IMR-90 (cell line): Measurements from ENCODE around the gene SETDB1.

Experiments
- CEBPB ChIP-seq: IDR thresholded peaks from 2 replicates; pipeline ENCODE4 v1.6.1; 2012; ENCODE audit warnings: low read depth, low read length, improper control_type of control experiment
- TF ChIP-seq, protein P1 (sequence below): conservative IDR thresholded peaks from 2 replicates; pipeline ENCODE4 v1.5.1; 2012; ENCODE audit warnings: mild to moderate bottlenecking, low read depth, low read length, improper control_type of control experiment

DNA sequence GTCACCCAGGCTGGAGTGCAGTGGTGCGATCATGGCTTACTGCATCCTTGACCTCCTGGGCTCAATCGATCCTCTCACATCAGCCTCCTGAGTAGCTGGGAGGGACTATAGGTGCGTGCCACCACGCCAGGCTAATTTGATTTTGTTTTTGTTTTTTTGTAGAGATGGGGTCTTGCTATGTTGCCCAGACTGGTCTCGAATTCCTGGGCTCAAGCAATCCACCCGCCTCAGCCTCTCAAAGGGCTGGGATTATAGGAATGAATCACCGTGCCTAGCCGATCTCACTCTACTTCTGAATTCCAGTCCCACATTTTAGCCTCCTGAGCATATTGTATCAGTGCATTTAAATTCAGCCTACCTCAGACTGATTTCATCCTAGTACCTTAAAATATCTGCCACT is 37.4 kb upstream of the SETDB1 start:
- TF ChIP-seq, protein P1, sequence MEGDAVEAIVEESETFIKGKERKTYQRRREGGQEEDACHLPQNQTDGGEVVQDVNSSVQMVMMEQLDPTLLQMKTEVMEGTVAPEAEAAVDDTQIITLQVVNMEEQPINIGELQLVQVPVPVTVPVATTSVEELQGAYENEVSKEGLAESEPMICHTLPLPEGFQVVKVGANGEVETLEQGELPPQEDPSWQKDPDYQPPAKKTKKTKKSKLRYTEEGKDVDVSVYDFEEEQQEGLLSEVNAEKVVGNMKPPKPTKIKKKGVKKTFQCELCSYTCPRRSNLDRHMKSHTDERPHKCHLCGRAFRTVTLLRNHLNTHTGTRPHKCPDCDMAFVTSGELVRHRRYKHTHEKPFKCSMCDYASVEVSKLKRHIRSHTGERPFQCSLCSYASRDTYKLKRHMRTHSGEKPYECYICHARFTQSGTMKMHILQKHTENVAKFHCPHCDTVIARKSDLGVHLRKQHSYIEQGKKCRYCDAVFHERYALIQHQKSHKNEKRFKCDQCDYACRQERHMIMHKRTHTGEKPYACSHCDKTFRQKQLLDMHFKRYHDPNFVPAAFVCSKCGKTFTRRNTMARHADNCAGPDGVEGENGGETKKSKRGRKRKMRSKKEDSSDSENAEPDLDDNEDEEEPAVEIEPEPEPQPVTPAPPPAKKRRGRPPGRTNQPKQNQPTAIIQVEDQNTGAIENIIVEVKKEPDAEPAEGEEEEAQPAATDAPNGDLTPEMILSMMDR, result no peak
- no peak for TF ChIP-seq CEBPB
